WTC11 (cell line): Measurements from ENCODE around the gene MAN1A2. TPM values are rescaled to one million over a fixed set of nuclear protein-coding genes. Genes with fewer than 3 reads are reported as not detected.

Experiments
- ATAC-seq: fragments of 200-7000 bp; cut with Tn5 transposase; 2 replicates; pipeline ENCODE4 v1.10.0; 2021; ENCODE audit warnings: mild to moderate bottlenecking, moderate library complexity
- CTCF ChIA-PET: fragments of 300-600 bp; sonication (Branson Sonifier 250); formaldehyde crosslinking; loops from one replicate; lab custom pipeline; 2021; ENCODE audit warnings: antibody characterized with exemption; lab: Charles Lee
- POLR2A ChIA-PET: fragments of 350-600 bp; sonication (Branson Sonifier 250); formaldehyde crosslinking; loops from one replicate; lab custom pipeline; 2021; ENCODE audit warnings: antibody characterized with exemption; lab: Charles Lee
- DNase-seq: peaks from one replicate; pipeline ENCODE4 v3.0.0; 2021; ENCODE audit warnings: low spot score
- H3K27ac Mint-ChIP-seq: 2 replicates; pipeline ENCODE4 v1.8.0; 2021; ENCODE audit warnings: mixed read lengths
- H3K27me3 Mint-ChIP-seq: 2 replicates; pipeline ENCODE4 v1.8.0; 2021; ENCODE audit warnings: low read depth, mild to moderate bottlenecking, moderate library complexity, mixed read lengths
- H3K36me3 Mint-ChIP-seq: 2 replicates; pipeline ENCODE4 v1.8.0; 2021; ENCODE audit warnings: mixed read lengths
- H3K4me1 Mint-ChIP-seq: 2 replicates; pipeline ENCODE4 v1.8.0; 2022; ENCODE audit warnings: mixed read lengths
- H3K4me3 Mint-ChIP-seq: 2 replicates; pipeline ENCODE4 v1.8.0; 2021; ENCODE audit warnings: mild to moderate bottlenecking, moderate library complexity, mixed read lengths
- H3K9me3 Mint-ChIP-seq: 2 replicates; pipeline ENCODE4 v1.8.0; 2021; ENCODE audit warnings: mixed read lengths
- CREB1 ChIP-seq: sonication (generic); formaldehyde crosslinking; IDR thresholded peaks from 2 replicates; pipeline ENCODE4 v1.8.0; 2023; ENCODE audit warnings: mild to moderate bottlenecking, missing genetic modification reagents
- CREM ChIP-seq: sonication (generic); formaldehyde crosslinking; IDR thresholded peaks from 2 replicates; pipeline ENCODE4 v1.8.1; 2022; ENCODE audit warnings: mild to moderate bottlenecking, missing genetic modification reagents, moderate library complexity
- FOXJ3 ChIP-seq: sonication (generic); formaldehyde crosslinking; IDR thresholded peaks from 2 replicates; pipeline ENCODE4 v1.9.0; 2021; ENCODE audit warnings: missing genetic modification reagents, mild to moderate bottlenecking, borderline replicate concordance
- GRHL2 ChIP-seq: fragments of 250-450 bp; sonication (Bioruptor Pico); IDR thresholded peaks from 2 replicates; pipeline ENCODE4 v1.8.0; 2022; ENCODE audit warnings: mild to moderate bottlenecking, moderate library complexity; ENCODE audit not compliant: insufficient replicate concordance, severe bottlenecking
- GTF2I ChIP-seq: fragments of 250-450 bp; sonication (Bioruptor Pico); conservative IDR thresholded peaks from 2 replicates; pipeline ENCODE4 v1.4.0; 2021; ENCODE audit warnings: mild to moderate bottlenecking
- HMGA2 ChIP-seq: fragments of 250-450 bp; sonication (Bioruptor Pico); IDR thresholded peaks from 2 replicates; pipeline ENCODE4 v1.4.0; 2021; ENCODE audit warnings: mild to moderate bottlenecking, moderate library complexity
- IRF2 ChIP-seq: sonication (generic); formaldehyde crosslinking; IDR thresholded peaks from 2 replicates; pipeline ENCODE4 v1.8.0; 2022; ENCODE audit warnings: low read depth, missing genetic modification reagents, borderline replicate concordance
- NFYB ChIP-seq: sonication (generic); formaldehyde crosslinking; conservative IDR thresholded peaks from 2 replicates; pipeline ENCODE4 v1.8.0; 2022; ENCODE audit warnings: low read depth, missing genetic modification reagents
- NR1H2 ChIP-seq: sonication (generic); formaldehyde crosslinking; IDR thresholded peaks from 2 replicates; pipeline ENCODE4 v1.9.0; 2021; ENCODE audit warnings: mild to moderate bottlenecking, moderate library complexity, missing genetic modification reagents
- NR2C2 ChIP-seq: sonication (generic); formaldehyde crosslinking; IDR thresholded peaks from 2 replicates; pipeline ENCODE4 v1.8.0; 2022; ENCODE audit warnings: mild to moderate bottlenecking, missing genetic modification reagents
- PRRX2 ChIP-seq: fragments of 250-450 bp; sonication (Bioruptor Pico); IDR thresholded peaks from 2 replicates; pipeline ENCODE4 v1.8.0; 2021; ENCODE audit warnings: mild to moderate bottlenecking
- TP53 ChIP-seq: sonication (generic); formaldehyde crosslinking; IDR thresholded peaks from 2 replicates; pipeline ENCODE4 v1.8.1; 2023; ENCODE audit warnings: mild to moderate bottlenecking, missing genetic modification reagents
- ZNF232 ChIP-seq: sonication (generic); formaldehyde crosslinking; IDR thresholded peaks from 2 replicates; pipeline ENCODE4 v1.8.0; 2022; ENCODE audit warnings: mild to moderate bottlenecking, missing genetic modification reagents
- ZNF396 ChIP-seq: fragments of 250-450 bp; sonication (Bioruptor Pico); IDR thresholded peaks from 2 replicates; pipeline ENCODE4 v1.8.0; 2021; ENCODE audit warnings: mild to moderate bottlenecking, moderate library complexity, borderline replicate concordance
- ZNF416 ChIP-seq: fragments of 250-450 bp; sonication (Bioruptor Pico); IDR thresholded peaks from 2 replicates; pipeline ENCODE4 v1.9.0; 2021; ENCODE audit warnings: mild to moderate bottlenecking, inconsistent platforms
- ZNF671 ChIP-seq: fragments of 250-450 bp; sonication (Bioruptor Pico); IDR thresholded peaks from 2 replicates; pipeline ENCODE4 v1.8.0; 2021; ENCODE audit warnings: mild to moderate bottlenecking
- total RNA-seq: library from RNA; stranded (reverse); gene quantifications from 3 replicates; pipeline ENCODE4 v1.2.3, GENCODE V29; 2021
- TF ChIP-seq, protein P1 (sequence below): fragments of 250-450 bp; sonication (Bioruptor Pico); IDR thresholded peaks from 2 replicates; pipeline ENCODE4 v1.9.0; 2021; ENCODE audit warnings: mild to moderate bottlenecking
- TF ChIP-seq, protein P2 (sequence below): sonication (generic); formaldehyde crosslinking; IDR thresholded peaks from 2 replicates; pipeline ENCODE4 v1.8.1; 2022; ENCODE audit warnings: mild to moderate bottlenecking, missing genetic modification reagents, moderate library complexity, borderline replicate concordance
- TF ChIP-seq, protein P3 (sequence below): sonication (generic); formaldehyde crosslinking; IDR thresholded peaks from 2 replicates; pipeline ENCODE4 v1.8.0; 2022; ENCODE audit warnings: mild to moderate bottlenecking, missing genetic modification reagents
- TF ChIP-seq, protein P4 (sequence below): sonication (generic); formaldehyde crosslinking; IDR thresholded peaks from 2 replicates; pipeline ENCODE4 v1.8.0; 2022; ENCODE audit warnings: mild to moderate bottlenecking, missing genetic modification reagents
- TF ChIP-seq, protein P5 (sequence below): sonication (generic); formaldehyde crosslinking; IDR thresholded peaks from 2 replicates; pipeline ENCODE4 v1.8.1; 2023; ENCODE audit warnings: mild to moderate bottlenecking, missing genetic modification reagents, moderate library complexity
- TF ChIP-seq, protein P6 (sequence below): sonication (generic); formaldehyde crosslinking; conservative IDR thresholded peaks from 2 replicates; pipeline ENCODE4 v1.8.1; 2022; ENCODE audit warnings: mild to moderate bottlenecking, missing genetic modification reagents

The MAN1A2 gene
- total RNA-seq, 1 experiment from 2014 or later: 16.0 TPM

DNA sequence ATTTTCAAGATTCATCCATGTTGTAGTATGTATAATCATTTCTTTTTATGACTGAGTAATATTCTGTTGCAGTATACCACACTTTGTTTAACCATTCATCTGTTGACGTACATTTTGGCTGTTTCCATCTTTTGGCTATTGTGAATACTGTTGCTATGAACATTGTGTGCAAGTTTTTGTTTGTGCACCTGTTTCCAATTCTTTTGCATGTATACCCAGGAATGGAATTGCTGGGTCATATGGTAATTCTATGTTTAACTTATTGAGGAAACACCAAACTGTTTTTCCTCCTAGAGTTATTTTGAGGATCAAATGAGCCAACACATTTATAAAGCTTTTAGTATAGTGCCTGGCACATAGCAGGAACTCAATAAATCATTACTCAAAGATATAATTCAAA lies 49.2 kb upstream of the MAN1A2 start:
- ATAC-seq: no peak
- no peak for TF ChIP-seq PRRX2 (CRISPR knock-in tag)
- no peak for TF ChIP-seq CREB1
- TF ChIP-seq, protein P1, sequence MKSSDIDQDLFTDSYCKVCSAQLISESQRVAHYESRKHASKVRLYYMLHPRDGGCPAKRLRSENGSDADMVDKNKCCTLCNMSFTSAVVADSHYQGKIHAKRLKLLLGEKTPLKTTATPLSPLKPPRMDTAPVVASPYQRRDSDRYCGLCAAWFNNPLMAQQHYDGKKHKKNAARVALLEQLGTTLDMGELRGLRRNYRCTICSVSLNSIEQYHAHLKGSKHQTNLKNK: no peak
- TF ChIP-seq GTF2I (CRISPR knock-in tag): no peak
- TF ChIP-seq TP53 (CRISPR knock-in tag): no peak
- no peak for TF ChIP-seq FOXJ3 (CRISPR knock-in tag)
- TF ChIP-seq, protein P2, sequence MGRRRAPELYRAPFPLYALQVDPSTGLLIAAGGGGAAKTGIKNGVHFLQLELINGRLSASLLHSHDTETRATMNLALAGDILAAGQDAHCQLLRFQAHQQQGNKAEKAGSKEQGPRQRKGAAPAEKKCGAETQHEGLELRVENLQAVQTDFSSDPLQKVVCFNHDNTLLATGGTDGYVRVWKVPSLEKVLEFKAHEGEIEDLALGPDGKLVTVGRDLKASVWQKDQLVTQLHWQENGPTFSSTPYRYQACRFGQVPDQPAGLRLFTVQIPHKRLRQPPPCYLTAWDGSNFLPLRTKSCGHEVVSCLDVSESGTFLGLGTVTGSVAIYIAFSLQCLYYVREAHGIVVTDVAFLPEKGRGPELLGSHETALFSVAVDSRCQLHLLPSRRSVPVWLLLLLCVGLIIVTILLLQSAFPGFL: no peak
- no peak for TF ChIP-seq NR1H2 (CRISPR knock-in tag)
- no peak for TF ChIP-seq NR2C2 (CRISPR knock-in tag)
- TF ChIP-seq, protein P3, sequence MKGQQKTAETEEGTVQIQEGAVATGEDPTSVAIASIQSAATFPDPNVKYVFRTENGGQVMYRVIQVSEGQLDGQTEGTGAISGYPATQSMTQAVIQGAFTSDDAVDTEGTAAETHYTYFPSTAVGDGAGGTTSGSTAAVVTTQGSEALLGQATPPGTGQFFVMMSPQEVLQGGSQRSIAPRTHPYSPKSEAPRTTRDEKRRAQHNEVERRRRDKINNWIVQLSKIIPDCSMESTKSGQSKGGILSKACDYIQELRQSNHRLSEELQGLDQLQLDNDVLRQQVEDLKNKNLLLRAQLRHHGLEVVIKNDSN (CRISPR knock-in tag): no peak
- no peak for TF ChIP-seq CREM (CRISPR knock-in tag)
- no peak for TF ChIP-seq NFYB (CRISPR knock-in tag)
- no peak for TF ChIP-seq ZNF396 (CRISPR knock-in tag)
- no peak for TF ChIP-seq ZNF671 (CRISPR knock-in tag)
- no peak for TF ChIP-seq ZNF416 (CRISPR knock-in tag)
- TF ChIP-seq, protein P4, sequence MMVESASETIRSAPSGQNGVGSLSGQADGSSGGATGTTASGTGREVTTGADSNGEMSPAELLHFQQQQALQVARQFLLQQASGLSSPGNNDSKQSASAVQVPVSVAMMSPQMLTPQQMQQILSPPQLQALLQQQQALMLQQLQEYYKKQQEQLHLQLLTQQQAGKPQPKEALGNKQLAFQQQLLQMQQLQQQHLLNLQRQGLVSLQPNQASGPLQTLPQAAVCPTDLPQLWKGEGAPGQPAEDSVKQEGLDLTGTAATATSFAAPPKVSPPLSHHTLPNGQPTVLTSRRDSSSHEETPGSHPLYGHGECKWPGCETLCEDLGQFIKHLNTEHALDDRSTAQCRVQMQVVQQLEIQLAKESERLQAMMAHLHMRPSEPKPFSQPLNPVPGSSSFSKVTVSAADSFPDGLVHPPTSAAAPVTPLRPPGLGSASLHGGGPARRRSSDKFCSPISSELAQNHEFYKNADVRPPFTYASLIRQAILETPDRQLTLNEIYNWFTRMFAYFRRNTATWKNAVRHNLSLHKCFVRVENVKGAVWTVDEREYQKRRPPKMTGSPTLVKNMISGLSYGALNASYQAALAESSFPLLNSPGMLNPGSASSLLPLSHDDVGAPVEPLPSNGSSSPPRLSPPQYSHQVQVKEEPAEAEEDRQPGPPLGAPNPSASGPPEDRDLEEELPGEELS (CRISPR knock-in tag): no peak
- TF ChIP-seq ZNF232: no peak
- H3K9me3 Mint-ChIP-seq: no peaks in the 10 kb centered on the region
- H3K4me3 Mint-ChIP-seq: no peak overlapping the region
- DNase-seq: no peak
- ChIA-PET CTCF (no interaction called here), POLR2A (no interaction called here)
- H3K36me3 Mint-ChIP-seq: no peaks in the 10 kb centered on the region
- peaks cover 12% of the 10 kb centered on the region for H3K4me1 Mint-ChIP-seq
- H3K27ac Mint-ChIP-seq: no peak overlapping the region
- no peaks in the 10 kb centered on the region for H3K27me3 Mint-ChIP-seq

DNA sequence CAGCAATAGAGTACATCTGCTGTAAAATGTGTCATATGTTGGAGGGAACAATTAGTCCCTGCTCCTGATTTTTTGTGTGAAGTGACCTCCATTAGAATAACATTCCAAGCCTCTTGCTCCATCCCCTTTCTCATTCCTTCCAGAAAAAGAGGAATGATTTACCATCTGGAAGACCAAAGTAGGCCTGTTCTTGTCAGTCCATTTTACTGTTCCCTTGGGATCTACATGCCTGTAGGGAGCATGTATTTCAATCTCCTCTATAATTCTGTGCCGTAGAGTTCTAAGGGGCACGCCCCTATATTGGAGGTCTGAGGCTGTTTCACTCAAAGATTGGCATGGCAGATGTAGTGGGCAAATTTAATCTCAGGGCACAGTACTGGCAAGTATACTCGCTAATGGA lies 48.8 kb upstream of the MAN1A2 start:
- Mint-ChIP-seq H3K9me3 (no peaks in the 10 kb centered on the region), H3K4me1 (peaks cover 13% of the 10 kb centered on the region)
- TF ChIP-seq, protein P5, sequence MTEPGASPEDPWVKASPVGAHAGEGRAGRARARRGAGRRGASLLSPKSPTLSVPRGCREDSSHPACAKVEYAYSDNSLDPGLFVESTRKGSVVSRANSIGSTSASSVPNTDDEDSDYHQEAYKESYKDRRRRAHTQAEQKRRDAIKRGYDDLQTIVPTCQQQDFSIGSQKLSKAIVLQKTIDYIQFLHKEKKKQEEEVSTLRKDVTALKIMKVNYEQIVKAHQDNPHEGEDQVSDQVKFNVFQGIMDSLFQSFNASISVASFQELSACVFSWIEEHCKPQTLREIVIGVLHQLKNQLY (CRISPR knock-in tag): no peak
- TF ChIP-seq GRHL2 (CRISPR knock-in tag): no peak
- no peak for TF ChIP-seq HMGA2
- no peak for TF ChIP-seq IRF2 (CRISPR knock-in tag)
- TF ChIP-seq, protein P2: no peak
- TF ChIP-seq, protein P6, sequence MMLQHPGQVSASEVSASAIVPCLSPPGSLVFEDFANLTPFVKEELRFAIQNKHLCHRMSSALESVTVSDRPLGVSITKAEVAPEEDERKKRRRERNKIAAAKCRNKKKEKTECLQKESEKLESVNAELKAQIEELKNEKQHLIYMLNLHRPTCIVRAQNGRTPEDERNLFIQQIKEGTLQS (CRISPR knock-in tag): no peak
- TF ChIP-seq, all 79 proteins: peak for 0
- Mint-ChIP-seq H3K4me3 (no peak overlapping the region), H3K27ac (no peak overlapping the region), H3K27me3 (no peaks in the 10 kb centered on the region), H3K36me3 (no peaks in the 10 kb centered on the region)
- DNase-seq (no peak), ATAC-seq (no peak)
- CTCF ChIA-PET: no interaction called here
- POLR2A ChIA-PET: no interaction called here
